ENCODE data around the gene FBLN2. TPM values are rescaled to one million over a fixed set of nuclear protein-coding genes. Genes with fewer than 3 reads are reported as not detected.

FBLN2 gene
- total RNA-seq, 1 experiment from 2014 or later = 36.7 TPM

GRCh38 chr3:13502791-13503060 is 46.2 kb upstream of the FBLN2 start:
- H3K9me3 Mint-ChIP-seq (ENCODE audit: unreplicated experiment) = no peaks in the 10 kb centered on the region
- H3K4me3 ChIP-seq (ENCODE audit: low read depth, low read length) = no peak overlapping the region
- H3K36me3 ChIP-seq (ENCODE audit: control insufficient read depth, insufficient read depth, low read length) = no peaks in the 10 kb centered on the region; the same call in 1 of the 2 replicates
- H3K9me3 ChIP-seq = no peaks in the 10 kb centered on the region
- intact Hi-C loops (cut with micrococcal nuclease; ENCODE audit: unreplicated experiment) = loop anchor here (10.0 kb wide), 1 partner anchor 382 kb away; the partner anchor contains the start of gene WNT7A
- H3K27ac Mint-ChIP-seq (ENCODE audit: unreplicated experiment) = no peak overlapping the region
- H3K27me3 ChIP-seq (replicated peaks; ENCODE audit: control insufficient read depth, insufficient read depth, low read length) = no peaks in the 10 kb centered on the region
- ChIA-PET CTCF (no interaction called here), POLR2A (no interaction called here)
- TF ChIP-seq, protein P1, sequence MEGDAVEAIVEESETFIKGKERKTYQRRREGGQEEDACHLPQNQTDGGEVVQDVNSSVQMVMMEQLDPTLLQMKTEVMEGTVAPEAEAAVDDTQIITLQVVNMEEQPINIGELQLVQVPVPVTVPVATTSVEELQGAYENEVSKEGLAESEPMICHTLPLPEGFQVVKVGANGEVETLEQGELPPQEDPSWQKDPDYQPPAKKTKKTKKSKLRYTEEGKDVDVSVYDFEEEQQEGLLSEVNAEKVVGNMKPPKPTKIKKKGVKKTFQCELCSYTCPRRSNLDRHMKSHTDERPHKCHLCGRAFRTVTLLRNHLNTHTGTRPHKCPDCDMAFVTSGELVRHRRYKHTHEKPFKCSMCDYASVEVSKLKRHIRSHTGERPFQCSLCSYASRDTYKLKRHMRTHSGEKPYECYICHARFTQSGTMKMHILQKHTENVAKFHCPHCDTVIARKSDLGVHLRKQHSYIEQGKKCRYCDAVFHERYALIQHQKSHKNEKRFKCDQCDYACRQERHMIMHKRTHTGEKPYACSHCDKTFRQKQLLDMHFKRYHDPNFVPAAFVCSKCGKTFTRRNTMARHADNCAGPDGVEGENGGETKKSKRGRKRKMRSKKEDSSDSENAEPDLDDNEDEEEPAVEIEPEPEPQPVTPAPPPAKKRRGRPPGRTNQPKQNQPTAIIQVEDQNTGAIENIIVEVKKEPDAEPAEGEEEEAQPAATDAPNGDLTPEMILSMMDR (IDR thresholded peaks at IDR 0.05; ENCODE audit: insufficient read depth in 1 of 2, low read depth in 1 of 2, low read length in 1 of 2, severe bottlenecking in 1 of 2, unreplicated experiment in 1 of 2) = no peak
- BruUV-seq (replicated peaks) = no TSS peak
- H3K4me1 Mint-ChIP-seq (ENCODE audit: low read depth, unreplicated experiment) = no peaks in the 10 kb centered on the region
- H3K4me1 ChIP-seq = no peaks in the 10 kb centered on the region
- no peaks in the 10 kb centered on the region for H3K27me3 Mint-ChIP-seq (ENCODE audit: insufficient read depth, unreplicated experiment)
- peaks cover 5% of the 10 kb centered on the region for H3K36me3 Mint-ChIP-seq (ENCODE audit: insufficient read depth, unreplicated experiment)
- no peak overlapping the region for H3K4me3 Mint-ChIP-seq (ENCODE audit: unreplicated experiment)
- no peak for DNase-seq

GRCh38 chr3:13504161-13504831 is 44.6 kb upstream of the FBLN2 start:
- CTCF ChIA-PET = interaction anchor here (1.2 kb wide), 1 partner anchor 144 kb away, joined by 5 read pairs; no protein-coding TSS in a partner anchor
- H3K27ac Mint-ChIP-seq (ENCODE audit: unreplicated experiment) = no peak overlapping the region
- POLR2A ChIA-PET = no interaction called here
- H3K9me3 Mint-ChIP-seq (ENCODE audit: unreplicated experiment) = no peaks in the 10 kb centered on the region
- no peak for DNase-seq
- BruUV-seq (replicated peaks) = no TSS peak
- H3K4me1 Mint-ChIP-seq (ENCODE audit: low read depth, unreplicated experiment) = peaks cover 4% of the 10 kb centered on the region
- H3K27me3 Mint-ChIP-seq (ENCODE audit: insufficient read depth, unreplicated experiment) = no peaks in the 10 kb centered on the region
- intact Hi-C loops (cut with micrococcal nuclease; ENCODE audit: unreplicated experiment) = loop anchor here (10.0 kb wide), 1 partner anchor 381 kb away; the partner anchor contains the start of gene WNT7A
- TF ChIP-seq, protein P1 (IDR thresholded peaks at IDR 0.05; ENCODE audit: insufficient read depth in 1 of 2, low read depth in 1 of 2, low read length in 1 of 2, severe bottlenecking in 1 of 2, unreplicated experiment in 1 of 2) = no peak
- Histone ChIP-seq H3K27me3 (replicated peaks; ENCODE audit: control insufficient read depth, insufficient read depth, low read length) (no peaks in the 10 kb centered on the region), H3K4me1 (peaks cover 2% of the 10 kb centered on the region), H3K4me3 (ENCODE audit: low read depth, low read length) (no peak overlapping the region), H3K9me3 (no peaks in the 10 kb centered on the region), H3K36me3 (ENCODE audit: control insufficient read depth, insufficient read depth, low read length) (no peaks in the 10 kb centered on the region; the same call in 1 of the 2 replicates)
- H3K4me3 Mint-ChIP-seq (ENCODE audit: unreplicated experiment) = no peak overlapping the region
- H3K36me3 Mint-ChIP-seq (ENCODE audit: insufficient read depth, unreplicated experiment) = peaks cover 5% of the 10 kb centered on the region

DNA sequence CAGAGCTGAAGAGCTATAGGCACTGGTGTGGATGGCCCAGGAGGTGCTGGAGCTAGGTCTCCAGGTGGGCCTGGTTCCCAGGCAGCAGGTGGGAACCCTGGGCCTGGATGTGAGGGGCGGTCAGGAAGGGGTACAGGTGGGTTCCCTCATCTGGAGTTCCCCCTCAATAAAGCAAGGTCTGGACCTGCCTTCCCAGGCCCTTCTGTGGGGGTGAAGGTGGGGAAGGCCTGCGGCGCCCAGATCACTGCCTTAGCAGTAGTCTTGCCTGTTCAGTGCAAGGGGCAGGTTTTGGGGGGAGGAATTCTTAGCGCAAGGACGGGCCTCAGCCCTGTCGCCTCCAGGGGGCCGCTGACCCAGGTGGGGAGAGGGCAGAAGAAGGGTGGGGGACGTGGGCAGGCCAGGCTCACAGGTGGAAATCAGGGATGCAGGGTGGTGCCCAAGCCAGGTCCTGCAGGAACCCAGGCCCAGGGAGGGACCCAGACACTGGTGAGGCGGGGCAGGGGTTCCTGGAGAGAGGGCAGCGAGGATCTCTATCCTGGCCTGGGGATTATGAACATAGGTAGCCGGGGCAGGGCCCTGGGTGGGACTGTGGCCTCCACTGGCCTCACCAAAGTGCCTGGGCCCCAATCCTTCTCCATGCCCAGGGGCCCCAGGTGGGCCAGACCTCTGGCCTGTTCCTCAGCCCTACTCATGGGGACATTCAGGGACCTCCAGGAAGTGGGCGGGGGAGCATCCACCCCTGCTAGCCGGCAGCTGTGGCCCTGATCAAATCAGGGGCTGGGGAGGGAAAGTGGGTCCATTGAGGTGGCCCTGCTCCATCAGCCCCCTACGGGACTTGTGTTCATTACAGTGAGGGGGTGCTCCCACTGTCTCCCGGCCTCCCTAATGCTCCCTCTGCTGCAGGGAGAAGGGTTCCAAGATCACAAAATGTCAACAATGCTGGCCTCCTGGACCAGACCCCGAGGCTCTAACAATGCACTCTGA is 43.5 kb upstream of the FBLN2 start:
- intact Hi-C loops (cut with micrococcal nuclease; ENCODE audit: unreplicated experiment) = loop anchor here (5.0 to 10.0 kb wide), 2 partner anchors 42 to 379 kb away; partner anchors contain the start of genes FBLN2 and WNT7A
- Mint-ChIP-seq H3K4me3 (ENCODE audit: unreplicated experiment) (no peak overlapping the region), H3K36me3 (ENCODE audit: insufficient read depth, unreplicated experiment) (peaks cover 5% of the 10 kb centered on the region), H3K9me3 (ENCODE audit: unreplicated experiment) (no peaks in the 10 kb centered on the region), H3K27me3 (ENCODE audit: insufficient read depth, unreplicated experiment) (no peaks in the 10 kb centered on the region), H3K27ac (ENCODE audit: unreplicated experiment) (no peak overlapping the region), H3K4me1 (ENCODE audit: low read depth, unreplicated experiment) (peaks cover 4% of the 10 kb centered on the region)
- no peak overlapping the region for H3K4me3 ChIP-seq (ENCODE audit: low read depth, low read length)
- ChIA-PET POLR2A (interaction anchor here (0.6 kb wide), 1 partner anchor 25 kb away, joined by 9 read pairs; the partner anchor contains the start of gene HDAC11), CTCF (interaction anchor here (0.6 kb wide), 1 partner anchor 26 kb away, joined by 5 read pairs; the partner anchor contains the start of gene HDAC11)
- TF ChIP-seq, protein P1 (IDR thresholded peaks at IDR 0.05; ENCODE audit: insufficient read depth in 1 of 2, low read depth in 1 of 2, low read length in 1 of 2, severe bottlenecking in 1 of 2, unreplicated experiment in 1 of 2) = no peak
- no peaks in the 10 kb centered on the region; the same call in 1 of the 2 replicates for H3K36me3 ChIP-seq (ENCODE audit: control insufficient read depth, insufficient read depth, low read length)
- peaks cover 9% of the 10 kb centered on the region for H3K4me1 ChIP-seq
- BruUV-seq (replicated peaks) = no TSS peak
- no peaks in the 10 kb centered on the region for H3K9me3 ChIP-seq
- no peak for DNase-seq
- no peaks in the 10 kb centered on the region for H3K27me3 ChIP-seq (replicated peaks; ENCODE audit: control insufficient read depth, insufficient read depth, low read length)
